Sciatic nerve (tissue), 2 donors: ENCODE results near the gene SOCS3. TPM values are rescaled to one million over a fixed set of nuclear protein-coding genes. Genes with fewer than 3 reads are reported as not detected.
"Not testable (repeated sequence)": the region's sequence is repeated elsewhere in the genome, so short reads cannot be mapped to it uniquely, and the experiment has no call there.

ENCODE experiments used
- ATAC-seq: fragments of 200-7000 bp; cut with Tn5 transposase; one replicate; pipeline ENCODE4 v1.9.1; 2020; ENCODE audit warnings: mild to moderate bottlenecking, moderate library complexity
- DNase-seq: peaks from one replicate; pipeline ENCODE4 v3.0.0-alpha.2; 2020; ENCODE audit warnings: low spot score
- intact Hi-C: fragments of 100-400 bp; cut with DNase I; formaldehyde crosslinking; loops from one replicate; pipeline ENCODE4 v1.14.2; 2022
- total RNA-seq: library from RNA; stranded (reverse); fragmentation: NEBNext Ultra II Directional; extraction: Animal tissue kit (Norgen Biotek cat#: 25700); gene quantifications from one replicate; pipeline ENCODE4 v1.2.1, GENCODE V29; 2021
- donor health status: DM: no; HTN: no; CAD: no.
- donor health status: DM: no; HTN: no; CAD: no.

Gene SOCS3
- total RNA-seq, 1 donor from 2014 or later, result 144 TPM

- no peak for ATAC-seq
- DNase-seq, result no peak
- intact Hi-C loops, result no loop called here
Observed at GRCh38 chr17:78322327-78322857, 37.5 kb downstream of the SOCS3 start.

GRCh38 chr17:78318843-78319242 is 41.0 kb downstream of the SOCS3 start:
- intact Hi-C loops, result no loop called here
- no peak for DNase-seq
- no peak for ATAC-seq

GRCh38 chr17:78318407-78318806 is 41.5 kb downstream of the SOCS3 start:
- intact Hi-C loops, result no loop called here
- DNase-seq (no peak), ATAC-seq (no peak)

- DNase-seq (no peak), ATAC-seq (no peak)
- intact Hi-C loops, result no loop called here
Observed at GRCh38 chr17:78317794-78318400, 42.0 kb downstream of the SOCS3 start.

- peak; percentile 3 for ATAC-seq
- DNase-seq, result no peak
- intact Hi-C loops, result no loop called here
Observed at GRCh38 chr17:78316867-78317789, 42.7 kb downstream of the SOCS3 start.

- intact Hi-C loops, result no loop called here
- DNase-seq, result no peak
- ATAC-seq, result peak; percentile 1
Observed at GRCh38 chr17:78316115-78316866, 43.6 kb downstream of the SOCS3 start.

GRCh38 chr17:78315355-78316114 is 44.3 kb downstream of the SOCS3 start:
- ATAC-seq (peak; percentile 67), DNase-seq (peak; percentile 88)
- intact Hi-C loops, result no loop called here

- ATAC-seq (no peak), DNase-seq (no peak)
- intact Hi-C loops, result no loop called here
Observed at GRCh38 chr17:78314683-78315354, 45.1 kb downstream of the SOCS3 start.

- ATAC-seq, result peak; percentile 68
- intact Hi-C loops, result no loop called here
Observed at GRCh38 chr17:78313735-78314648, 45.9 kb downstream of the SOCS3 start.

GRCh38 chr17:78309659-78310255 is 50.1 kb downstream of the SOCS3 start:
- DNase-seq, intact Hi-C loops, ATAC-seq: not testable (repeated sequence)

More at GRCh38 chr17:78313735-78314648, 45.9 kb downstream of the SOCS3 start:
- peak; percentile 88 for DNase-seq

GRCh38 chr17:78307887-78308638 is 51.8 kb downstream of the SOCS3 start:
- DNase-seq (no peak), ATAC-seq (no peak)
- intact Hi-C loops, result no loop called here

GRCh38 chr17:78306913-78307312 is 53.0 kb downstream of the SOCS3 start:
- DNase-seq, result no peak
- ATAC-seq, result no peak
- intact Hi-C loops, result no loop called here
